HCT116 (cell line): Measurements from ENCODE around the gene CACNA2D3. TPM values are rescaled to one million over a fixed set of nuclear protein-coding genes. Genes with fewer than 3 reads are reported as not detected.

Source experiments
- ATAC-seq: fragments of 200-7000 bp; cut with Tn5 transposase; 2 replicates; pipeline ENCODE4 v1.9.1; 2020; ENCODE audit warnings: mild to moderate bottlenecking, moderate library complexity
- BruUV-seq: library from RNA; stranded (reverse); fragments of 400-500 nt; replicated peaks from 2 replicates; lab custom pipeline; 2021; lab: Mats Ljungman, UMichigan
- CTCF ChIA-PET: fragments of 300-600 bp; sonication (Branson Sonifier 250); formaldehyde crosslinking; loops from one replicate; lab custom pipeline; 2021; ENCODE audit warnings: antibody characterized with exemption; lab: Charles Lee
- POLR2A ChIA-PET: fragments of 300-600, 350-600 bp; sonication (Branson Sonifier 250); formaldehyde crosslinking; loops from one replicate; lab custom pipeline; 2021; ENCODE audit warnings: antibody characterized with exemption; lab: Charles Lee
- RAD21 ChIA-PET, 2 experiments: fragments of 300-600 bp; sonication (Branson Sonifier 250); formaldehyde crosslinking; loops; one replicate each; lab custom pipeline; 2023; ENCODE audit warnings: low total read pairs in 2 of 2; ENCODE audit not compliant: uncharacterized antibody in 2 of 2, unreplicated experiment in 2 of 2, low non-redundant PET in 1 of 2; lab: Charles Lee
- DNase-seq: peaks from one replicate; pipeline ENCODE4 v3.0.0-alpha.2; 2010; ENCODE audit warnings: low read depth, low spot score
- H2AFZ ChIP-seq: fragments of 200-600 bp; shearing (Covaris generic), sonication (generic); 2 replicates; pipeline ENCODE4 v1.6.1; 2017; ENCODE audit warnings: low read depth, mixed run types, mixed read lengths, antibody characterized with exemption, low read length; ENCODE audit not compliant: poor library complexity, severe bottlenecking
- H3K27ac ChIP-seq: 2 replicates; pipeline ENCODE4 v1.5.1; 2012; ENCODE audit warnings: low read depth, low read length
- H3K27me3 ChIP-seq: fragments of 200-600 bp; sonication (generic); 2 replicates; pipeline ENCODE4 v1.6.1; 2016; ENCODE audit warnings: mixed run types, low read length, mixed read lengths; ENCODE audit not compliant: insufficient read depth
- H3K36me3 ChIP-seq, 2 experiments: fragments of 200-500 bp in 1 of 2; fragments of 200-600 bp in 1 of 2; sonication (Bioruptor generic) in 1 of 2; sonication (generic) in 1 of 2; 2 replicates each; pipeline versions ENCODE4 v1.5.1 to v1.6.1; 2014 to 2016; ENCODE audit warnings: low read length in 2 of 2, inconsistent platforms in 1 of 2, mixed read lengths in 1 of 2, mixed run types in 1 of 2; ENCODE audit not compliant: insufficient read depth in 2 of 2, control insufficient read depth in 1 of 2
- H3K4me1 ChIP-seq, 2 experiments: fragments of 200-600 bp in 1 of 2; sonication (generic) in 1 of 2; 2 replicates each; pipeline versions ENCODE4 v1.5.1 to v1.6.1; 2012 to 2017; ENCODE audit warnings: low read length in 2 of 2, inconsistent platforms in 1 of 2, mild to moderate bottlenecking in 1 of 2, mixed read lengths in 1 of 2, mixed run types in 1 of 2, moderate library complexity in 1 of 2; ENCODE audit not compliant: insufficient read depth in 2 of 2, control insufficient read depth in 1 of 2
- H3K4me2 ChIP-seq: fragments of 200-600 bp; sonication (generic); 2 replicates; pipeline ENCODE4 v1.6.1; 2017; ENCODE audit warnings: mixed run types, low read length, mixed read lengths
- H3K4me3 ChIP-seq, 2 experiments: fragments of 200-600 bp in 1 of 2; sonication (generic) in 1 of 2; replicated peaks in 1 of 2; 2 replicates each; pipeline ENCODE4 v1.5.1; 2011 to 2016; ENCODE audit warnings: low read length in 2 of 2, control low read depth in 1 of 2, low read depth in 1 of 2, mild to moderate bottlenecking in 1 of 2, mixed read lengths in 1 of 2, mixed run types in 1 of 2
- H3K79me2 ChIP-seq: fragments of 200-600 bp; sonication (generic); 2 replicates; pipeline ENCODE4 v1.6.1; 2017; ENCODE audit warnings: mild to moderate bottlenecking, mixed run types, low read length, moderate library complexity, mixed read lengths; ENCODE audit not compliant: insufficient read depth
- H3K9ac ChIP-seq: fragments of 200-600 bp; sonication (generic); 2 replicates; pipeline ENCODE4 v1.6.1; 2016; ENCODE audit warnings: low read length, mixed read lengths
- H3K9me2 ChIP-seq: fragments of 200-600 bp; sonication (generic), shearing (Covaris generic); 2 replicates; pipeline ENCODE4 v1.6.1; 2017; ENCODE audit warnings: mixed run types, mild to moderate bottlenecking, moderate library complexity; ENCODE audit not compliant: insufficient read depth
- H3K9me3 ChIP-seq, 2 experiments: fragments of 200-500 bp in 1 of 2; fragments of 200-600 bp in 1 of 2; sonication (Bioruptor generic) in 1 of 2; sonication (generic) in 1 of 2; 2 replicates each; pipeline ENCODE4 v1.6.1; 2014 to 2017; ENCODE audit warnings: low read length in 2 of 2, mixed read lengths in 2 of 2, inconsistent platforms in 1 of 2, low read depth in 1 of 2, mild to moderate bottlenecking in 1 of 2, mixed run types in 1 of 2, moderate library complexity in 1 of 2; ENCODE audit not compliant: control insufficient read depth in 1 of 2, insufficient read depth in 1 of 2
- H4K20me1 ChIP-seq: fragments of 200-600 bp; sonication (generic), shearing (Covaris generic); 2 replicates; pipeline ENCODE4 v1.6.1; 2017; ENCODE audit warnings: mixed run types, mild to moderate bottlenecking, moderate library complexity; ENCODE audit not compliant: insufficient read depth
- CBX3 ChIP-seq: IDR thresholded peaks from 2 replicates; pipeline ENCODE4 v1.6.1; 2012; ENCODE audit warnings: low read depth
- CTCF ChIP-seq, 3 experiments: fragments of 200-600 bp in 1 of 3; sonication (generic) in 1 of 3; IDR thresholded peaks in 2 of 3; conservative IDR thresholded peaks in 1 of 3; 2 replicates each; pipeline ENCODE4 v1.5.1; 2012 to 2017; ENCODE audit warnings: low read depth in 2 of 3, low read length in 2 of 3, antibody characterized with exemption in 1 of 3, borderline replicate concordance in 1 of 3, control low read depth in 1 of 3, mild to moderate bottlenecking in 1 of 3, mixed read lengths in 1 of 3, mixed run types in 1 of 3, moderate library complexity in 1 of 3; ENCODE audit not compliant: insufficient read depth in 1 of 3
- EZH2 ChIP-seq: fragments of 200-600 bp; sonication (generic); IDR thresholded peaks from 2 replicates; pipeline ENCODE4 v1.6.1; 2017; ENCODE audit warnings: antibody characterized with exemption, mixed run types
- EZH2phosphoT487 ChIP-seq: fragments of 200-600 bp; IDR thresholded peaks from 2 replicates; pipeline ENCODE4 v1.6.1; 2018; ENCODE audit warnings: antibody characterized with exemption, borderline replicate concordance
- FOSL1 ChIP-seq: IDR thresholded peaks from 2 replicates; pipeline ENCODE4 v1.6.1; 2012; ENCODE audit warnings: low read depth
- SP1 ChIP-seq: IDR thresholded peaks from 2 replicates; pipeline ENCODE4 v1.6.1; 2012; ENCODE audit warnings: low read depth
- SRF ChIP-seq: IDR thresholded peaks from 2 replicates; pipeline ENCODE4 v1.6.1; 2012; ENCODE audit warnings: low read depth
- TCF7L2 ChIP-seq: IDR thresholded peaks from 2 replicates; pipeline ENCODE4 v1.7.0; 2011; ENCODE audit warnings: borderline replicate concordance, inconsistent platforms; ENCODE audit not compliant: insufficient read depth, insufficient read length; ENCODE audit errors: extremely low read depth
- intact Hi-C: fragments of 100-400 bp; cut with micrococcal nuclease; formaldehyde crosslinking; loops from 2 replicates; pipeline ENCODE4 v1.10.0; 2022
- total RNA-seq: library from RNA; stranded (reverse); gene quantifications from one replicate; pipeline ENCODE4 v1.2.1, GENCODE V29; 2021; ENCODE audit not compliant: unreplicated experiment
- TF ChIP-seq, protein P1 (sequence below): IDR thresholded peaks from 2 replicates; pipeline ENCODE4 v1.6.1; 2012

The CACNA2D3 gene
- total RNA-seq, 1 experiment from 2014 or later = 0.20 TPM

GRCh38 chr3:54874816-54875556 lies 752.6 kb downstream of the CACNA2D3 start (continued):
- TF ChIP-seq CTCF (IDR thresholded peaks at IDR 0.05 in 2 of 3, conservative IDR thresholded peaks at IDR 0.05 in 1 of 3; ENCODE audit: borderline replicate concordance in 1 of 3, insufficient read depth in 1 of 3, low read depth in 2 of 3, low read length in 2 of 3) (no peak), CBX3 (no peak), EZH2phosphoT487 (no peak), SRF (no peak), FOSL1 (no peak), SP1 (no peak), EZH2 (no peak)

- H3K9me2 ChIP-seq = no peaks in the 10 kb centered on the region
- TF ChIP-seq, protein P1, sequence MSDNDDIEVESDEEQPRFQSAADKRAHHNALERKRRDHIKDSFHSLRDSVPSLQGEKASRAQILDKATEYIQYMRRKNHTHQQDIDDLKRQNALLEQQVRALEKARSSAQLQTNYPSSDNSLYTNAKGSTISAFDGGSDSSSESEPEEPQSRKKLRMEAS = no peak
- no peak for TF ChIP-seq TCF7L2
- no peaks in the 10 kb centered on the region; a peak in 1 of 4 replicates for H3K9me3 ChIP-seq
- intact Hi-C loops = no loop called here
- no peak for ATAC-seq
- H3K4me3 ChIP-seq = no peak overlapping the region
- no peaks in the 10 kb centered on the region for H3K36me3 ChIP-seq
- no peaks in the 10 kb centered on the region for H3K27me3 ChIP-seq
- no peak overlapping the region for H3K4me2 ChIP-seq
- H3K4me1 ChIP-seq = no peaks in the 10 kb centered on the region
- no peak overlapping the region for H3K27ac ChIP-seq
- no peaks in the 10 kb centered on the region for H3K79me2 ChIP-seq
- CTCF ChIA-PET = no interaction called here
- POLR2A ChIA-PET = no interaction called here
- BruUV-seq = no TSS peak
- H4K20me1 ChIP-seq = no peaks in the 10 kb centered on the region
- H2AFZ ChIP-seq = no peak overlapping the region
- RAD21 ChIA-PET = no interaction called here
- no peak overlapping the region for H3K9ac ChIP-seq
- DNase-seq = no peak
Measured at GRCh38 chr3:54875596-54876268, 753.4 kb downstream of the CACNA2D3 start.
